Measurements from ENCODE around the gene CLRN3. TPM values are rescaled to one million over a fixed set of nuclear protein-coding genes. Genes with fewer than 3 reads are reported as not detected.

Gene CLRN3
- total and polyA plus RNA-seq, 9 of the 15 experiments (the other 6 are each of a cell fraction or from before 2014, with no cell fraction given), result not detected

DNA sequence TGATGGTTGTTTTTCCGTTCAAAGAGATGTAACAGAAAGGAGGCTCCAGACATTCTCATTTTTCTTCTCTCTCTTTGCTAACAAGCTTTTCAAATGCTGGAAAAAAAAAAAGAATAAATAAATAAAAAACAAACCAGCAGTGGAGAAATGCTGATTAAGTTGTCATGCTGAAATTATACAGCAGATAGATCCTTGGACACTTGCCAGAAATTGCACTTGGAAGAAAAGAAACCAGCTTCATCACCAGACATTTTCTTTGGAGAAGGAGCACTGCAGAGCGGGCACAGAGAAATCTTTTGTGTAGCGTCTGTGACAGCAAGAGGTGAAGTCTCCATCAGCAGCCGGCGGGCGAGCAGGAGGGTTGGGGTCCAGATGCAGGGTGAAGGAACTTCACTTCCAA, 55.8 kb downstream of the CLRN3 start:
- H3K4me1 ChIP-seq (replicated peaks in 1 of 2; ENCODE audit: control insufficient read depth in 2 of 2, insufficient read depth in 2 of 2, low read length in 2 of 2), result no peaks in the 10 kb centered on the region
- no peaks in the 10 kb centered on the region for H3K9me3 ChIP-seq (replicated peaks; ENCODE audit: control insufficient read depth, insufficient read depth, low read depth, low read length)
- ChIA-PET POLR2A (no interaction called here), CTCF (ENCODE audit: low intra/inter-chr PET ratio) (no interaction called here)
- H3K27me3 ChIP-seq (ENCODE audit: control insufficient read depth in 2 of 2, insufficient read depth in 2 of 2, low read length in 2 of 2), result no peaks in the 10 kb centered on the region
- H3K4me2 ChIP-seq (ENCODE audit: insufficient read depth, low read length), result no peak overlapping the region
- H3K9ac ChIP-seq (ENCODE audit: insufficient read depth in 1 of 2, low read depth in 2 of 2, low read length in 2 of 2), result no peak overlapping the region
- no peaks in the 10 kb centered on the region for H3K9me1 ChIP-seq (ENCODE audit: control insufficient read depth, insufficient read depth, low read length)
- no peak overlapping the region for H3K27ac ChIP-seq (ENCODE audit: extremely low read depth, low read depth, low read length)
- H4K20me1 ChIP-seq (replicated peaks; ENCODE audit: control insufficient read depth, insufficient read depth, low read length), result no peaks in the 10 kb centered on the region
- H3K36me3 ChIP-seq (ENCODE audit: control insufficient read depth, insufficient read depth, low read length), result no peaks in the 10 kb centered on the region
- BruUV-seq (replicated peaks), result no TSS peak
- TF ChIP-seq, protein P1, sequence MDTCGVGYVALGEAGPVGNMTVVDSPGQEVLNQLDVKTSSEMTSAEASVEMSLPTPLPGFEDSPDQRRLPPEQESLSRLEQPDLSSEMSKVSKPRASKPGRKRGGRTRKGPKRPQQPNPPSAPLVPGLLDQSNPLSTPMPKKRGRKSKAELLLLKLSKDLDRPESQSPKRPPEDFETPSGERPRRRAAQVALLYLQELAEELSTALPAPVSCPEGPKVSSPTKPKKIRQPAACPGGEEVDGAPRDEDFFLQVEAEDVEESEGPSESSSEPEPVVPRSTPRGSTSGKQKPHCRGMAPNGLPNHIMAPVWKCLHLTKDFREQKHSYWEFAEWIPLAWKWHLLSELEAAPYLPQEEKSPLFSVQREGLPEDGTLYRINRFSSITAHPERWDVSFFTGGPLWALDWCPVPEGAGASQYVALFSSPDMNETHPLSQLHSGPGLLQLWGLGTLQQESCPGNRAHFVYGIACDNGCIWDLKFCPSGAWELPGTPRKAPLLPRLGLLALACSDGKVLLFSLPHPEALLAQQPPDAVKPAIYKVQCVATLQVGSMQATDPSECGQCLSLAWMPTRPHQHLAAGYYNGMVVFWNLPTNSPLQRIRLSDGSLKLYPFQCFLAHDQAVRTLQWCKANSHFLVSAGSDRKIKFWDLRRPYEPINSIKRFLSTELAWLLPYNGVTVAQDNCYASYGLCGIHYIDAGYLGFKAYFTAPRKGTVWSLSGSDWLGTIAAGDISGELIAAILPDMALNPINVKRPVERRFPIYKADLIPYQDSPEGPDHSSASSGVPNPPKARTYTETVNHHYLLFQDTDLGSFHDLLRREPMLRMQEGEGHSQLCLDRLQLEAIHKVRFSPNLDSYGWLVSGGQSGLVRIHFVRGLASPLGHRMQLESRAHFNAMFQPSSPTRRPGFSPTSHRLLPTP (IDR thresholded peaks at IDR 0.05; ENCODE audit: borderline replicate concordance, extremely low read depth, insufficient read length), result no peak
- peak; percentile 22; the same call in 1 of the 2 replicates for TF ChIP-seq NFIC (IDR thresholded peaks at IDR 0.05)
- TF ChIP-seq, protein P2, sequence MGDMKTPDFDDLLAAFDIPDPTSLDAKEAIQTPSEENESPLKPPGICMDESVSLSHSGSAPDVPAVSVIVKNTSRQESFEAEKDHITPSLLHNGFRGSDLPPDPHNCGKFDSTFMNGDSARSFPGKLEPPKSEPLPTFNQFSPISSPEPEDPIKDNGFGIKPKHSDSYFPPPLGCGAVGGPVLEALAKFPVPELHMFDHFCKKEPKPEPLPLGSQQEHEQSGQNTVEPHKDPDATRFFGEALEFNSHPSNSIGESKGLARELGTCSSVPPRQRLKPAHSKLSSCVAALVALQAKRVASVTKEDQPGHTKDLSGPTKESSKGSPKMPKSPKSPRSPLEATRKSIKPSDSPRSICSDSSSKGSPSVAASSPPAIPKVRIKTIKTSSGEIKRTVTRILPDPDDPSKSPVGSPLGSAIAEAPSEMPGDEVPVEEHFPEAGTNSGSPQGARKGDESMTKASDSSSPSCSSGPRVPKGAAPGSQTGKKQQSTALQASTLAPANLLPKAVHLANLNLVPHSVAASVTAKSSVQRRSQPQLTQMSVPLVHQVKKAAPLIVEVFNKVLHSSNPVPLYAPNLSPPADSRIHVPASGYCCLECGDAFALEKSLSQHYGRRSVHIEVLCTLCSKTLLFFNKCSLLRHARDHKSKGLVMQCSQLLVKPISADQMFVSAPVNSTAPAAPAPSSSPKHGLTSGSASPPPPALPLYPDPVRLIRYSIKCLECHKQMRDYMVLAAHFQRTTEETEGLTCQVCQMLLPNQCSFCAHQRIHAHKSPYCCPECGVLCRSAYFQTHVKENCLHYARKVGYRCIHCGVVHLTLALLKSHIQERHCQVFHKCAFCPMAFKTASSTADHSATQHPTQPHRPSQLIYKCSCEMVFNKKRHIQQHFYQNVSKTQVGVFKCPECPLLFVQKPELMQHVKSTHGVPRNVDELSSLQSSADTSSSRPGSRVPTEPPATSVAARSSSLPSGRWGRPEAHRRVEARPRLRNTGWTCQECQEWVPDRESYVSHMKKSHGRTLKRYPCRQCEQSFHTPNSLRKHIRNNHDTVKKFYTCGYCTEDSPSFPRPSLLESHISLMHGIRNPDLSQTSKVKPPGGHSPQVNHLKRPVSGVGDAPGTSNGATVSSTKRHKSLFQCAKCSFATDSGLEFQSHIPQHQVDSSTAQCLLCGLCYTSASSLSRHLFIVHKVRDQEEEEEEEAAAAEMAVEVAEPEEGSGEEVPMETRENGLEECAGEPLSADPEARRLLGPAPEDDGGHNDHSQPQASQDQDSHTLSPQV (IDR thresholded peaks at IDR 0.05), result no peak
- no peak for TF ChIP-seq NFATC3 (IDR thresholded peaks at IDR 0.05)
- TF ChIP-seq, protein P3, sequence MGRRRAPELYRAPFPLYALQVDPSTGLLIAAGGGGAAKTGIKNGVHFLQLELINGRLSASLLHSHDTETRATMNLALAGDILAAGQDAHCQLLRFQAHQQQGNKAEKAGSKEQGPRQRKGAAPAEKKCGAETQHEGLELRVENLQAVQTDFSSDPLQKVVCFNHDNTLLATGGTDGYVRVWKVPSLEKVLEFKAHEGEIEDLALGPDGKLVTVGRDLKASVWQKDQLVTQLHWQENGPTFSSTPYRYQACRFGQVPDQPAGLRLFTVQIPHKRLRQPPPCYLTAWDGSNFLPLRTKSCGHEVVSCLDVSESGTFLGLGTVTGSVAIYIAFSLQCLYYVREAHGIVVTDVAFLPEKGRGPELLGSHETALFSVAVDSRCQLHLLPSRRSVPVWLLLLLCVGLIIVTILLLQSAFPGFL (CRISPR knock-in tag; IDR thresholded peaks at IDR 0.05), result no peak
- FAIRE-seq (no peak), ATAC-seq (no peak), DNase-seq (ENCODE audit: extremely low read depth in 1 of 4, low spot score in 3 of 4) (no peak)
- WGBS (ENCODE audit: insufficient coverage, low coverage, missing lambda C conversion rate), result 0% methylated on average over 5 of the region's 6 CpGs
- intact Hi-C loops (cut with micrococcal nuclease), result no loop called here
- in situ Hi-C loops (cut with MboI), result no loop called here
- H2AFZ ChIP-seq (ENCODE audit: low read depth, low read length), result no peak overlapping the region
- no peak overlapping the region for H3K4me3 ChIP-seq
- no peaks in the 10 kb centered on the region for H3K79me2 ChIP-seq (ENCODE audit: control insufficient read depth, insufficient read depth, low read length)
